OCI-LY1 (cell line): Measurements from ENCODE around the gene ARHGAP8.

Experiments
- EZH2 ChIP-seq: fragments of 200-600 bp; sonication (generic), shearing (Covaris generic); IDR thresholded peaks from 2 replicates; pipeline ENCODE4 v1.8.0; 2017; ENCODE audit warnings: borderline replicate concordance, mixed run types, mild to moderate bottlenecking, antibody characterized with exemption, low read length, moderate library complexity, mixed read lengths
- TF ChIP-seq, protein P1 (sequence below): fragments of 200-600 bp; sonication (generic), shearing (Covaris generic); IDR thresholded peaks from 2 replicates; pipeline ENCODE4 v1.5.1; 2017; ENCODE audit warnings: mild to moderate bottlenecking, antibody characterized with exemption, low read length, moderate library complexity, mixed read lengths

DNA sequence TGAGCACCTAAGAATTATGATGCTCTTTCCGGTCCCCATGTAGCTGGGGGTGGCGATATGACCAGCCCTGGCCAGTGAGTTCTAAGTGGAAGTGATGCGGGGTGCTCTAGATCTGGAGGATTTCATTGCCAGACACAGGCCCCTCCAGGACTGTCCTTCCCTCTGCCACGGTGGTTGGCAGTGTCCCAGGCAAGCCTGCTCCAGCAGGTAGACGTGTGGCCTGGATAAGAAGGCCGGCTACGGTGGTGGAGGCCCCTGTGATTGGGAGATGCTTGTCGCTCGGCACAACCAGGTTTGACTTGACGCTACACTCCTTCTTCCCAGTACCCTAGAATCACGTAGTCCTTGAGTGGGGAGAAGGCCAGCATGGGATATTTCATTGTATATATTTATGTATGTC lies 9.1 kb upstream of the ARHGAP8 start:
- TF ChIP-seq EZH2 = no peak
- TF ChIP-seq, protein P1, sequence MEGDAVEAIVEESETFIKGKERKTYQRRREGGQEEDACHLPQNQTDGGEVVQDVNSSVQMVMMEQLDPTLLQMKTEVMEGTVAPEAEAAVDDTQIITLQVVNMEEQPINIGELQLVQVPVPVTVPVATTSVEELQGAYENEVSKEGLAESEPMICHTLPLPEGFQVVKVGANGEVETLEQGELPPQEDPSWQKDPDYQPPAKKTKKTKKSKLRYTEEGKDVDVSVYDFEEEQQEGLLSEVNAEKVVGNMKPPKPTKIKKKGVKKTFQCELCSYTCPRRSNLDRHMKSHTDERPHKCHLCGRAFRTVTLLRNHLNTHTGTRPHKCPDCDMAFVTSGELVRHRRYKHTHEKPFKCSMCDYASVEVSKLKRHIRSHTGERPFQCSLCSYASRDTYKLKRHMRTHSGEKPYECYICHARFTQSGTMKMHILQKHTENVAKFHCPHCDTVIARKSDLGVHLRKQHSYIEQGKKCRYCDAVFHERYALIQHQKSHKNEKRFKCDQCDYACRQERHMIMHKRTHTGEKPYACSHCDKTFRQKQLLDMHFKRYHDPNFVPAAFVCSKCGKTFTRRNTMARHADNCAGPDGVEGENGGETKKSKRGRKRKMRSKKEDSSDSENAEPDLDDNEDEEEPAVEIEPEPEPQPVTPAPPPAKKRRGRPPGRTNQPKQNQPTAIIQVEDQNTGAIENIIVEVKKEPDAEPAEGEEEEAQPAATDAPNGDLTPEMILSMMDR = no peak
